Stimulated activated naive B cell treated with anti-CD40 and anti-IgM and Interleukin-4, amounts not matched to agents 10 μg/mL and 1 μg/mL and 100 μg/mL, for 72 hours (primary cell): Measurements from ENCODE around the gene MAP4.

Experiments
- ATAC-seq, 2 donors: fragments of 150-1000 bp; cut with Tn5 transposase; replicated peaks; 2 replicates each; pipeline ENCODE4 v1.10.0; 2021; ENCODE audit warnings: moderate library complexity in 1 of 2
- DNase-seq: peaks from one replicate; pipeline ENCODE4 v3.0.0; 2021
- H3K27ac Mint-ChIP-seq: one replicate; pipeline ENCODE4 v1.8.0; 2022; ENCODE audit warnings: mild to moderate bottlenecking, mixed read lengths
- H3K27me3 Mint-ChIP-seq, 2 donors: one replicate each; pipeline ENCODE4 v1.8.0; 2022; ENCODE audit warnings: mixed read lengths in 2 of 2
- H3K36me3 Mint-ChIP-seq, 2 donors: one replicate each; pipeline ENCODE4 v1.8.0; 2022; ENCODE audit warnings: mixed read lengths in 2 of 2, mild to moderate bottlenecking in 1 of 2
- H3K4me1 Mint-ChIP-seq, 2 donors: one replicate each; pipeline ENCODE4 v1.8.0; 2022; ENCODE audit warnings: mixed read lengths in 2 of 2, mild to moderate bottlenecking in 1 of 2
- H3K4me3 Mint-ChIP-seq, 2 donors: one replicate each; pipeline ENCODE4 v1.8.0; 2022; ENCODE audit warnings: mild to moderate bottlenecking in 2 of 2, mixed read lengths in 2 of 2, moderate library complexity in 1 of 2
- H3K9me3 Mint-ChIP-seq, 2 donors: one replicate each; pipeline ENCODE4 v1.8.0; 2022; ENCODE audit warnings: mixed read lengths in 2 of 2, mild to moderate bottlenecking in 1 of 2

MAP4 gene

GRCh38 chr3:47824541-47825473 lies 191.4 kb downstream of the MAP4 start:
- ATAC-seq (peak; percentile 98 to 99), DNase-seq (peak; percentile 79)
- H3K27ac Mint-ChIP-seq, result peak overlapping the region; percentile 89
- H3K36me3 Mint-ChIP-seq, result peaks cover 26 to 38% of the 10 kb centered on the region in 2 donors
- no peaks in the 10 kb centered on the region for H3K9me3 Mint-ChIP-seq
- peak overlapping the region; percentile 88 to 89 for H3K4me3 Mint-ChIP-seq
- H3K27me3 Mint-ChIP-seq, result no peaks in the 10 kb centered on the region
- peaks cover 25 to 34% of the 10 kb centered on the region in 2 donors for H3K4me1 Mint-ChIP-seq

- no peaks in the 10 kb centered on the region for H3K27me3 Mint-ChIP-seq
- H3K36me3 Mint-ChIP-seq, result peaks cover 8 to 39% of the 10 kb centered on the region in 2 donors
- no peak overlapping the region for H3K4me3 Mint-ChIP-seq
- ATAC-seq (no peak), DNase-seq (no peak)
- H3K4me1 Mint-ChIP-seq, result peaks cover 2 to 9% of the 10 kb centered on the region in 2 donors
- no peaks in the 10 kb centered on the region for H3K9me3 Mint-ChIP-seq
- H3K27ac Mint-ChIP-seq, result peak overlapping the region; percentile 44
Observed at GRCh38 chr3:47817609-47818008, 198.6 kb downstream of the MAP4 start.

- Mint-ChIP-seq H3K4me1 (peaks cover 2 to 9% of the 10 kb centered on the region in 2 donors), H3K4me3 (peak overlapping the region in 1 of 2 donors; percentile 36), H3K9me3 (no peaks in the 10 kb centered on the region), H3K36me3 (peaks cover 11 to 34% of the 10 kb centered on the region in 2 donors), H3K27ac (no peak overlapping the region), H3K27me3 (no peaks in the 10 kb centered on the region)
- DNase-seq, result no peak
- ATAC-seq, result peak; percentile 38 to 65
Observed at GRCh38 chr3:47813551-47814177, 202.6 kb downstream of the MAP4 start.

GRCh38 chr3:47804577-47804976 lies 211.6 kb downstream of the MAP4 start:
- Mint-ChIP-seq H3K4me3 (no peak overlapping the region), H3K36me3 (peaks cover 0 to 3% of the 10 kb centered on the region in 2 donors), H3K27ac (no peak overlapping the region), H3K4me1 (peaks cover 8 to 11% of the 10 kb centered on the region in 2 donors), H3K9me3 (no peaks in the 10 kb centered on the region), H3K27me3 (no peaks in the 10 kb centered on the region)
- ATAC-seq, result no peak
- DNase-seq, result no peak

- DNase-seq, result no peak
- Mint-ChIP-seq H3K4me3 (peak overlapping the region; percentile 97), H3K36me3 (peaks cover 0 to 3% of the 10 kb centered on the region in 2 donors), H3K27me3 (no peaks in the 10 kb centered on the region), H3K4me1 (peaks cover 8 to 11% of the 10 kb centered on the region in 2 donors), H3K9me3 (no peaks in the 10 kb centered on the region), H3K27ac (peak overlapping the region; percentile 97)
- peak in 1 of 2 donors; percentile 7 for ATAC-seq
Observed at GRCh38 chr3:47803480-47804025, 212.7 kb downstream of the MAP4 start.

GRCh38 chr3:47802734-47803479 lies 213.3 kb downstream of the MAP4 start, which contains the start of gene DHX30:
Gene DHX30, plus strand, starts transcription at chr3:47803138. Its CDS starts 7,546 bp downstream, at chr3:47810684.
- H3K4me3 Mint-ChIP-seq, result peak within 1 kb of the TSS; percentile 97
- no peaks in the 10 kb centered on the region for H3K9me3 Mint-ChIP-seq
- ATAC-seq, result peak; percentile 95 to 96
- DNase-seq, result peak; percentile 84
- peak within 1 kb of the TSS; percentile 97 for H3K27ac Mint-ChIP-seq
- H3K36me3 Mint-ChIP-seq, result peaks cover 0 to 3% of the 10 kb centered on the region in 2 donors
- H3K27me3 Mint-ChIP-seq, result no peaks in the 10 kb centered on the region
- peaks cover 8 to 11% of the 10 kb centered on the region in 2 donors for H3K4me1 Mint-ChIP-seq
